HepG2 (cell line): Measurements from ENCODE around the gene DNAL4. TPM values are rescaled to one million over a fixed set of nuclear protein-coding genes. Genes with fewer than 3 reads are reported as not detected.

Experiments used
- ATAC-seq: fragments of 200-7000 bp; cut with Tn5 transposase; 3 replicates; pipeline ENCODE4 v1.9.1; 2020; ENCODE audit warnings: mild to moderate bottlenecking, moderate library complexity
- BruUV-seq: library from RNA; stranded (reverse); fragments of 400-500 nt; replicated peaks from 2 replicates; lab custom pipeline; 2021; lab: Mats Ljungman, UMichigan
- CTCF ChIA-PET: fragments of 300-600 bp; formaldehyde crosslinking; extraction: SDS; loops from one replicate; lab custom pipeline; 2021; ENCODE audit warnings: low total read pairs, inconsistent platforms, low intra/inter-chr PET ratio; lab: Yijun Ruan, JAX
- POLR2A ChIA-PET: fragments of 350-600 bp; sonication (Branson Sonifier 250); formaldehyde crosslinking; loops from one replicate; lab custom pipeline; 2020; ENCODE audit warnings: antibody characterized with exemption, inconsistent platforms; lab: Yijun Ruan, JAX
- DNase-seq: peaks from one replicate; pipeline ENCODE4 v3.0.0-alpha.2; 2015; ENCODE audit warnings: low spot score
- FAIRE-seq: peaks from 3 replicates; lab custom pipeline; 2011; peaks lifted over from hg19 to GRCh38; lab: Jason Lieb, UNC
- H2AFZ ChIP-seq: one replicate; pipeline ENCODE4 v1.6.1; 2011; ENCODE audit warnings: low read length, inconsistent platforms
- H3K27ac ChIP-seq: fragments of 300-600 bp; 3 replicates; pipeline ENCODE4 v1.8.0; 2011; ENCODE audit warnings: mixed run types, mild to moderate bottlenecking, mixed read lengths, low read length, inconsistent platforms; ENCODE audit not compliant: insufficient read depth; ENCODE audit errors: extremely low read length
- H3K27me3 ChIP-seq, 2 experiments: fragments of 200-600 bp in 1 of 2; 2 replicates in 1 of 2; 3 replicates in 1 of 2; pipeline versions ENCODE4 v1.6.0 to v1.8.0; 2011; ENCODE audit warnings: low read length in 2 of 2, mild to moderate bottlenecking in 2 of 2, moderate library complexity in 2 of 2, inconsistent platforms in 1 of 2; ENCODE audit not compliant: insufficient read depth in 2 of 2, control insufficient read depth in 1 of 2
- H3K36me3 ChIP-seq, 2 experiments: fragments of 200-600 bp in 1 of 2; replicated peaks in 1 of 2; 2 replicates in 1 of 2; 3 replicates in 1 of 2; pipeline versions ENCODE4 v1.5.1 to v1.8.0; 2011; ENCODE audit warnings: low read length in 2 of 2, inconsistent platforms in 1 of 2; ENCODE audit not compliant: insufficient read depth in 2 of 2, control insufficient read depth in 1 of 2
- H3K4me1 ChIP-seq: 2 replicates; pipeline ENCODE4 v1.5.1; 2012; ENCODE audit warnings: low read length, inconsistent platforms; ENCODE audit not compliant: insufficient read depth
- H3K4me2 ChIP-seq: 2 replicates; pipeline ENCODE4 v1.6.0; 2011; ENCODE audit warnings: low read depth, low read length, inconsistent platforms
- H3K4me3 ChIP-seq, 3 experiments: fragments of 200-600 bp in 1 of 3; sonication (generic), shearing (Covaris generic) in 1 of 3; replicated peaks in 1 of 3; 2 replicates each; pipeline ENCODE4 v1.5.1; 2011 to 2016; ENCODE audit warnings: low read length in 3 of 3, inconsistent platforms in 2 of 3, low read depth in 2 of 3, mild to moderate bottlenecking in 2 of 3, control low read depth in 1 of 3, mixed read lengths in 1 of 3; ENCODE audit not compliant: insufficient read depth in 1 of 3
- H3K79me2 ChIP-seq: one replicate; pipeline ENCODE4 v1.6.1; 2011; ENCODE audit warnings: low read length, inconsistent platforms; ENCODE audit not compliant: insufficient read depth
- H3K9ac ChIP-seq: 2 replicates; pipeline ENCODE4 v1.6.0; 2011; ENCODE audit warnings: mild to moderate bottlenecking, low read depth, low read length, inconsistent platforms; ENCODE audit not compliant: insufficient read depth
- H3K9me3 ChIP-seq: 2 replicates; pipeline ENCODE4 v1.5.1; 2012; ENCODE audit warnings: mild to moderate bottlenecking, low read length
- H4K20me1 ChIP-seq: 2 replicates; pipeline ENCODE4 v1.6.0; 2011; ENCODE audit warnings: inconsistent platforms, mild to moderate bottlenecking, low read length, moderate library complexity; ENCODE audit not compliant: insufficient read depth
- AGO2 ChIP-seq: fragments of 200-400 bp; formaldehyde crosslinking; optimal IDR thresholded peaks from 2 replicates; pipeline ENCODE3; 2017; ENCODE audit warnings: mild to moderate bottlenecking, low read depth, low read length, moderate library complexity
- PHB2 ChIP-seq: fragments of 450-650 bp; IDR thresholded peaks from 2 replicates; pipeline ENCODE4 v1.6.1; 2018; ENCODE audit not compliant: partially characterized antibody
- ZMYM3 ChIP-seq: sonication (generic); formaldehyde crosslinking; IDR thresholded peaks from 2 replicates; pipeline ENCODE4 v1.5.1; 2020; ENCODE audit warnings: mild to moderate bottlenecking, missing genetic modification reagents
- ZNF256 ChIP-seq: sonication (generic); formaldehyde crosslinking; conservative IDR thresholded peaks from 2 replicates; pipeline ENCODE4 v1.4.0; 2020; ENCODE audit warnings: missing genetic modification reagents
- ZNF761 ChIP-seq: sonication (generic); formaldehyde crosslinking; conservative IDR thresholded peaks from 2 replicates; pipeline ENCODE4 v1.4.0; 2020; ENCODE audit warnings: mild to moderate bottlenecking, missing genetic modification reagents
- WGBS: methylation state at CpG from one replicate; pipeline ENCODE4 v1.1.6; 2017; ENCODE audit warnings: low lambda C conversion rate; 5-methylcytosine and 5-hydroxymethylcytosine counted together
- in situ Hi-C: cut with HindIII; loops from 2 replicates; pipeline ENCODE4 v1.10.0; 2017; ENCODE audit warnings: low pct_unique_long_range_greater_than_20kb; ENCODE audit not compliant: extremely low pct_ligation_motif_present
- intact Hi-C: fragments of 100-400 bp; cut with micrococcal nuclease; formaldehyde crosslinking; loops from one replicate; pipeline ENCODE4 v1.10.0; 2022; ENCODE audit not compliant: unreplicated experiment
- polyA plus RNA-seq, 8 experiments: library from polyadenylated mRNA; depleted of rRNA in 3 of 8; stranded (reverse) in 7 of 8; unstranded in 1 of 8; fragments of >200 nt; fragmentation: Illumina TruSeq in 4 of 8; extraction: Trizol in 4 of 8; gene quantifications; 2 replicates each; pipeline versions ENCODE4 v1.2.1 to v1.2.3, GENCODE V29; 2011 to 2016; ENCODE audit warnings: low read depth in 4 of 8, missing spikeins in 1 of 8, mixed read lengths in 1 of 8; ENCODE audit not compliant: insufficient read depth in 1 of 8
- total RNA-seq, 5 experiments: library from RNA; depleted of rRNA; stranded (reverse); fragments of >200 nt; fragmentation: Illumina TruSeq; extraction: Trizol; gene quantifications; 2 replicates each; pipeline ENCODE4 v1.2.3, GENCODE V29; 2016; ENCODE audit warnings: low read depth in 1 of 5

The DNAL4 gene
- total and polyA plus RNA-seq, 2 of the 13 experiments (the other 11 are each of a cell fraction or from before 2014, with no cell fraction given): 8.0 to 10.7 TPM

DNA sequence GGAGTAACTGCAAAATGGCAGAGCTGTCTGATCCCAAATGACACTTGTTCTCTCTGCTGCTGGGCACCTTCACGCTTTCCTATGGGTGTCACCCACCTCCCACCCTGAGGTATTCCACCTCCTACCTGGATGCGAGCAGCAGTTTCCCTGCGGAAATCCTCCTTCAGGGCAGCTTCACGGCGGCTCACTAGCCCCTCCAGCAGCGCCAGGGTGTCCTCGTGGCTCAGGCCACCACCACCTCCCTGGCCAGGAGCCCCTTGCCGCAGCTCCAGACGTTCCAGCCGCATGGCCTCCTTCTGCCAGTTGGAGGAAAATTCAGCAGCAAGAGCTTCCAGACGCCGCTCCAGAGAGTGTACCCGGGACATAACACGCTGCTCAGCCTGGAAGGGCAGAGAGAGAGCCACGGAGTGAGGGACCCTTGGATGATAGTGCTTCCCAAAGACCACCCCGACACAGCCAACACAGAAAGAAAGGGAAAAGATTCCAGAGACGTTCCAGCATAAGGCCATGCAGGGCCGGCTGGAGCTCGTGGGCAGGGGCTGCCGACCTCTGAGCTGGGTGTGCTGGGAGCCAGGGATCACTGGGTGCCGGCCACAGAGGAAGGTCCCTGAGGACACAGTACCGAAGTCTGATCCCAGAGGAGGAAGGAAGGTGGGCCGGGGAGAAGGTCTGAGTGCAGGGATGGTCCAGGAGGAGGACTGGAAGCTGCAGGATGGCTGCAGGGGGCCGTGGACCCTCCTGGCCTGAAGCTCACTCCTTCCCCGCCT is 51.6 kb downstream of the DNAL4 start:
- peaks cover 25% of the 10 kb centered on the region for H3K4me1 ChIP-seq
- in situ Hi-C loops (no loop called here), intact Hi-C loops (no loop called here)
- H2AFZ ChIP-seq: no peak overlapping the region
- no peak for DNase-seq
- H3K9ac ChIP-seq: no peak overlapping the region
- no peak overlapping the region for H3K27ac ChIP-seq
- H3K79me2 ChIP-seq: no peaks in the 10 kb centered on the region
- ATAC-seq: no peak
- no peaks in the 10 kb centered on the region for H3K9me3 ChIP-seq
- no TSS peak for BruUV-seq
- no peak for TF ChIP-seq ZMYM3
- TF ChIP-seq AGO2: peak; percentile 71
- ChIA-PET POLR2A (no interaction called here), CTCF (no interaction called here)
- no peak for FAIRE-seq
- H3K36me3 ChIP-seq: peaks cover 50 to 81% of the 10 kb centered on the region in 2 experiments
- H3K4me2 ChIP-seq: no peak overlapping the region
- no peaks in the 10 kb centered on the region for H3K27me3 ChIP-seq
- no peak overlapping the region for H3K4me3 ChIP-seq
- over 99% methylated on average over 25 of the region's 25 CpGs for WGBS
- no peaks in the 10 kb centered on the region for H4K20me1 ChIP-seq

GRCh38 chr22:38741576-38741975 is 52.4 kb downstream of the DNAL4 start:
- 94% methylated on average over 10 of the region's 10 CpGs for WGBS
- Histone ChIP-seq H3K79me2 (no peaks in the 10 kb centered on the region), H3K36me3 (peaks cover 53 to 88% of the 10 kb centered on the region in 2 experiments), H3K4me3 (no peak overlapping the region), H3K9me3 (no peaks in the 10 kb centered on the region), H3K4me1 (peaks cover 22% of the 10 kb centered on the region), H3K9ac (no peak overlapping the region), H4K20me1 (no peaks in the 10 kb centered on the region), H3K27me3 (no peaks in the 10 kb centered on the region), H3K27ac (no peak overlapping the region), H2AFZ (no peak overlapping the region)
- in situ Hi-C loops: no loop called here
- no peak for DNase-seq
- no TSS peak for BruUV-seq
- POLR2A ChIA-PET: no interaction called here
- TF ChIP-seq ZNF256 (CRISPR knock-in tag) (no peak), ZNF761 (CRISPR knock-in tag) (no peak), PHB2 (no peak)
- TF ChIP-seq, all 625 proteins: peak for 0
- CTCF ChIA-PET: no interaction called here
- FAIRE-seq: no peak
- intact Hi-C loops: no loop called here
- H3K4me2 ChIP-seq: no peak overlapping the region
- ATAC-seq: no peak
